ENCODE results near the gene SSNA1.

DNA sequence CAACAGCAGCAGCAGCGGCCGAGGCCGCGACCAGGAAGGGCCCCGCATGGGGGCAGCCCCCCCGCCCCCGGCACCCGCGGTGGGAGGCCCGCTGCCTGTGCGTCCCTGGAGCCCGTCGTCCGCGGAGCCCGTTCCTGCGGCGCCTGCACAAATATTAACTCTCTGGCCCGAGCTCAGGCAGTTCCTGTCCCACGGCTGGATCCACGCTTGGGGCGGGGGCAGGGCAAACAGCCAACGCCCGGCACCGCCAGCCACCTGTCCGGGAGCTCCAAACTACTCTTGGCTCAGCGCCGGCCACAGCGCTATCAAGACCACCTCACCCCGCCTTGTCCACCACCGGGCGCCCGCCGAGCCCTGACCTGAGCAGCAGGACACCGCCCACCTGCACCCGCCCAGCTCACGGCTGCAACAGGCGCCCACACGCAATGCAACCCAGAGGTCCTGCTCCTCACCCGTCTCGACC is 18.5 kb upstream of the SSNA1 start, which contains the start of gene LRRC26:
- no peak for TF ChIP-seq CTCF (IDR thresholded peaks at IDR 0.05)
- TF ChIP-seq EZH2 (IDR thresholded peaks at IDR 0.05; ENCODE audit: borderline replicate concordance, insufficient read depth, low read depth, low read length, poor library complexity, severe bottlenecking), result no peak
